Measurements from ENCODE around the gene TMEM214. TPM values are rescaled to one million over a fixed set of nuclear protein-coding genes. Genes with fewer than 3 reads are reported as not detected.

The TMEM214 gene
- total RNA-seq, 2 experiments from 2014 or later, result 22.0 to 24.6 TPM

Other genes starting within 250 kb of the TMEM214 start
- gene CENPA, start 246.9 kb upstream of the TMEM214 start, total RNA-seq, result 1 to 10 TPM; 1.0 to 1.1 TPM
- not detected for gene DPYSL5, start 184.8 kb upstream of the TMEM214 start, total RNA-seq
- 1 to 10 TPM; 3.4 to 4.5 TPM for gene MAPRE3, start 62.3 kb upstream of the TMEM214 start, total RNA-seq
- 10 to 100 TPM; 10.8 to 11.6 TPM for gene AGBL5, start 18.7 kb downstream of the TMEM214 start, total RNA-seq
- gene OST4, start 38.7 kb downstream of the TMEM214 start, total RNA-seq, result 100 to 1,000 TPM; 232 to 254 TPM
- gene EMILIN1, start 45.6 kb downstream of the TMEM214 start, total RNA-seq, result under 1 TPM; 0.14 to 0.25 TPM
- 1 to 10 TPM; 4.7 TPM for gene KHK, start 53.8 kb downstream of the TMEM214 start, total RNA-seq
- gene CGREF1, start 86.2 kb downstream of the TMEM214 start, total RNA-seq, result not detected
- 1 to 10 TPM; 1.0 to 1.3 TPM for gene ABHD1, start 90.8 kb downstream of the TMEM214 start, total RNA-seq
- gene PREB, start 101.7 kb downstream of the TMEM214 start, total RNA-seq, result 10 to 100 TPM; 12.3 to 12.6 TPM
- gene PRR30, start 106.4 kb downstream of the TMEM214 start, total RNA-seq, result not detected
- gene TCF23, start 116.0 kb downstream of the TMEM214 start, total RNA-seq, result not detected
- gene ATRAID, start 179.1 kb downstream of the TMEM214 start, total RNA-seq, result 10 to 100 TPM; 79.1 to 82.5 TPM
- 100 to 1,000 TPM; 196 to 207 TPM for gene SLC5A6, start 179.3 kb downstream of the TMEM214 start, total RNA-seq
- gene CAD, start 184.4 kb downstream of the TMEM214 start, total RNA-seq, result 10 to 100 TPM; 20.0 to 20.3 TPM
- gene SLC30A3, start 230.1 kb downstream of the TMEM214 start, total RNA-seq, result not detected
- gene DNAJC5G, start 242.5 kb downstream of the TMEM214 start, total RNA-seq, result not detected
- gene TRIM54, start 249.5 kb downstream of the TMEM214 start, total RNA-seq, result not detected

Measured in CD4-positive, alpha-beta T cell (primary cell).